NCI-H1930 (cell line): ENCODE measurements around the gene DSCAML1.

Experiments
- DNase-seq, 2 experiments: peaks; one replicate each; lab custom pipeline; 2025; lab: John Stamatoyannopoulos, UW

The DSCAML1 gene

GRCh38 chr11:117520966-117521365 is 276.1 kb downstream of the DSCAML1 start:
- DNase-seq = no peak

- no peak for DNase-seq
Measured at GRCh38 chr11:117520201-117520600, 276.8 kb downstream of the DSCAML1 start.

- DNase-seq = no peak
Measured at GRCh38 chr11:117519590-117519989, 277.4 kb downstream of the DSCAML1 start.

GRCh38 chr11:117519170-117519569 is 277.8 kb downstream of the DSCAML1 start:
- no peak for DNase-seq

- no peak for DNase-seq
Measured at GRCh38 chr11:117518455-117518854, 278.6 kb downstream of the DSCAML1 start.

- no peak for DNase-seq
Measured at GRCh38 chr11:117517097-117517496, 279.9 kb downstream of the DSCAML1 start.

GRCh38 chr11:117515892-117516787 is 280.9 kb downstream of the DSCAML1 start:
- no peak for DNase-seq

GRCh38 chr11:117514256-117514655 is 282.8 kb downstream of the DSCAML1 start:
- no peak for DNase-seq

- DNase-seq = no peak
Measured at GRCh38 chr11:117513666-117514065, 283.4 kb downstream of the DSCAML1 start.

- DNase-seq = no peak
Measured at GRCh38 chr11:117511931-117512539, 285.0 kb downstream of the DSCAML1 start.

- DNase-seq = no peak
Measured at GRCh38 chr11:117511483-117511930, 285.5 kb downstream of the DSCAML1 start.

- no peak for DNase-seq
Measured at GRCh38 chr11:117510646-117511045, 286.4 kb downstream of the DSCAML1 start.

- no peak for DNase-seq
Measured at GRCh38 chr11:117509543-117509942, 287.5 kb downstream of the DSCAML1 start.

- no peak for DNase-seq
Measured at GRCh38 chr11:117506971-117507370, 290.0 kb downstream of the DSCAML1 start.

- DNase-seq = no peak
Measured at GRCh38 chr11:117505285-117505970, 291.6 kb downstream of the DSCAML1 start.

- DNase-seq = no peak
Measured at GRCh38 chr11:117502779-117503100, 294.3 kb downstream of the DSCAML1 start.

GRCh38 chr11:117502015-117502778 is 294.8 kb downstream of the DSCAML1 start:
- DNase-seq = no peak

- no peak for DNase-seq
Measured at GRCh38 chr11:117501237-117501898, 295.6 kb downstream of the DSCAML1 start.

- DNase-seq = no peak
Measured at GRCh38 chr11:117498791-117499190, 298.2 kb downstream of the DSCAML1 start.

GRCh38 chr11:117497206-117497951 is 299.6 kb downstream of the DSCAML1 start:
- DNase-seq = no peak

- DNase-seq = no peak
Measured at GRCh38 chr11:117495357-117495756, 301.7 kb downstream of the DSCAML1 start.
